H1 (cell line): ENCODE results near the gene OMA1. TPM values are rescaled to one million over a fixed set of nuclear protein-coding genes. Genes with fewer than 3 reads are reported as not detected.

ENCODE experiments used
- EZH2 ChIP-seq: fragments of 200-600 bp; sonication (generic); IDR thresholded peaks from 2 replicates; pipeline ENCODE4 v1.7.1; 2012; ENCODE audit warnings: low read depth, mild to moderate bottlenecking, moderate library complexity, low read length, inconsistent platforms; ENCODE audit not compliant: severe bottlenecking
- JUN ChIP-seq: IDR thresholded peaks from 2 replicates; pipeline ENCODE4 v1.6.1; 2011; ENCODE audit warnings: low read depth, mild to moderate bottlenecking, improper control_type of control experiment, low read length
- NANOG ChIP-seq: IDR thresholded peaks from 2 replicates; pipeline ENCODE4 v1.6.1; 2011; ENCODE audit warnings: low read length, low read depth, mild to moderate bottlenecking, inconsistent platforms; ENCODE audit not compliant: insufficient read depth, poor library complexity, severe bottlenecking
- NRF1 ChIP-seq: IDR thresholded peaks from 2 replicates; pipeline ENCODE4 v1.6.1; 2011; ENCODE audit warnings: mild to moderate bottlenecking, low read depth, low read length, improper control_type of control experiment
- POLR2A ChIP-seq, 2 experiments: IDR thresholded peaks; 1 replicate in 1 of 2; 2 replicates in 1 of 2; pipeline ENCODE4 v1.6.1; 2011; ENCODE audit warnings: low read depth in 2 of 2, low read length in 2 of 2, mild to moderate bottlenecking in 2 of 2; ENCODE audit errors: control extremely low read depth in 1 of 2
- RXRA ChIP-seq: IDR thresholded peaks from 2 replicates; pipeline ENCODE4 v1.6.1; 2011; ENCODE audit warnings: low read depth, mild to moderate bottlenecking, low read length, moderate library complexity; ENCODE audit not compliant: insufficient read depth
- SIRT6 ChIP-seq: IDR thresholded peaks from one replicate; pipeline ENCODE4 v1.7.1; 2012; ENCODE audit warnings: low read length, inconsistent platforms
- TAF7 ChIP-seq: optimal IDR thresholded peaks from 2 replicates; pipeline ENCODE3; 2011; ENCODE audit warnings: low read depth, mild to moderate bottlenecking, inconsistent platforms, low read length, moderate library complexity, borderline replicate concordance
- polyA plus RNA-seq, 7 experiments: library from polyadenylated mRNA; depleted of rRNA in 3 of 7; stranded (reverse) in 5 of 7; unstranded in 2 of 7; fragments of >200 nt in 5 of 7; fragments of 200-250 nt in 2 of 7; gene quantifications; 1 replicate in 5 of 7; 2 replicates in 1 of 7; 4 replicates in 1 of 7; pipeline versions ENCODE4 v1.2.1 to v1.2.3, GENCODE V29; 2011 to 2013; ENCODE audit warnings: missing spikeins in 2 of 7, mixed read lengths in 2 of 7
- total RNA-seq: library from RNA; stranded (reverse); fragmentation: NEBNext Ultra II Directional; extraction: Animal tissue kit (Norgen Biotek cat#: 25700); gene quantifications from 2 replicates; pipeline ENCODE4 v1.2.1, GENCODE V29; 2021
- TF ChIP-seq, protein P1 (sequence below): fragments of 300-600 bp; sonication (generic); IDR thresholded peaks from 2 replicates; pipeline ENCODE4 v1.7.1; 2012; ENCODE audit warnings: low read length, moderate library complexity, mild to moderate bottlenecking, inconsistent platforms; ENCODE audit not compliant: insufficient replicate concordance
- TF ChIP-seq, protein P2 (sequence below): IDR thresholded peaks from 2 replicates; pipeline ENCODE4 v1.6.1; 2011; ENCODE audit warnings: low read depth, mild to moderate bottlenecking, low read length; ENCODE audit not compliant: insufficient read depth

Gene OMA1
- total and polyA plus RNA-seq, 2 of the 8 experiments (the other 6 are each of a cell fraction or from before 2014, with no cell fraction given) = 7.7 to 11.7 TPM

DNA sequence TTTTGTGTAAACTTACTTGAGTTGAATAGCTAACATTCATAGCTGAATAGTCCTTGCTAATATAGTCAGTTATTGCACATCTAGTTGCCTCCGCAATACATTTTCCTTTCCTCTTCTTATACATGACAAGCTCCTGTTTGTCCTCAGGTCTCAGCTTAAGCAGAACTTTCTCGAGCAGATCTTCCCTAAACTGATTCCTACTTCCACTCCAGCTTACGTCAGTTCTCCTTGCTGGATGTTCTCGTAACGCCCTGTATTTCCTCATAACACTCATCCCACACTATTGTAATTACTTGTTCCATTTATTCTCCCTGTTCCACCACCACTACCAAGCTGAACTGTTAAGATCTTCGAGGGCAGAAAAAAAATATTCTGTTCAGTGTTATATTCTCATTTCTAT, 15.1 kb upstream of the OMA1 start (continued):
- TF ChIP-seq, protein P1, sequence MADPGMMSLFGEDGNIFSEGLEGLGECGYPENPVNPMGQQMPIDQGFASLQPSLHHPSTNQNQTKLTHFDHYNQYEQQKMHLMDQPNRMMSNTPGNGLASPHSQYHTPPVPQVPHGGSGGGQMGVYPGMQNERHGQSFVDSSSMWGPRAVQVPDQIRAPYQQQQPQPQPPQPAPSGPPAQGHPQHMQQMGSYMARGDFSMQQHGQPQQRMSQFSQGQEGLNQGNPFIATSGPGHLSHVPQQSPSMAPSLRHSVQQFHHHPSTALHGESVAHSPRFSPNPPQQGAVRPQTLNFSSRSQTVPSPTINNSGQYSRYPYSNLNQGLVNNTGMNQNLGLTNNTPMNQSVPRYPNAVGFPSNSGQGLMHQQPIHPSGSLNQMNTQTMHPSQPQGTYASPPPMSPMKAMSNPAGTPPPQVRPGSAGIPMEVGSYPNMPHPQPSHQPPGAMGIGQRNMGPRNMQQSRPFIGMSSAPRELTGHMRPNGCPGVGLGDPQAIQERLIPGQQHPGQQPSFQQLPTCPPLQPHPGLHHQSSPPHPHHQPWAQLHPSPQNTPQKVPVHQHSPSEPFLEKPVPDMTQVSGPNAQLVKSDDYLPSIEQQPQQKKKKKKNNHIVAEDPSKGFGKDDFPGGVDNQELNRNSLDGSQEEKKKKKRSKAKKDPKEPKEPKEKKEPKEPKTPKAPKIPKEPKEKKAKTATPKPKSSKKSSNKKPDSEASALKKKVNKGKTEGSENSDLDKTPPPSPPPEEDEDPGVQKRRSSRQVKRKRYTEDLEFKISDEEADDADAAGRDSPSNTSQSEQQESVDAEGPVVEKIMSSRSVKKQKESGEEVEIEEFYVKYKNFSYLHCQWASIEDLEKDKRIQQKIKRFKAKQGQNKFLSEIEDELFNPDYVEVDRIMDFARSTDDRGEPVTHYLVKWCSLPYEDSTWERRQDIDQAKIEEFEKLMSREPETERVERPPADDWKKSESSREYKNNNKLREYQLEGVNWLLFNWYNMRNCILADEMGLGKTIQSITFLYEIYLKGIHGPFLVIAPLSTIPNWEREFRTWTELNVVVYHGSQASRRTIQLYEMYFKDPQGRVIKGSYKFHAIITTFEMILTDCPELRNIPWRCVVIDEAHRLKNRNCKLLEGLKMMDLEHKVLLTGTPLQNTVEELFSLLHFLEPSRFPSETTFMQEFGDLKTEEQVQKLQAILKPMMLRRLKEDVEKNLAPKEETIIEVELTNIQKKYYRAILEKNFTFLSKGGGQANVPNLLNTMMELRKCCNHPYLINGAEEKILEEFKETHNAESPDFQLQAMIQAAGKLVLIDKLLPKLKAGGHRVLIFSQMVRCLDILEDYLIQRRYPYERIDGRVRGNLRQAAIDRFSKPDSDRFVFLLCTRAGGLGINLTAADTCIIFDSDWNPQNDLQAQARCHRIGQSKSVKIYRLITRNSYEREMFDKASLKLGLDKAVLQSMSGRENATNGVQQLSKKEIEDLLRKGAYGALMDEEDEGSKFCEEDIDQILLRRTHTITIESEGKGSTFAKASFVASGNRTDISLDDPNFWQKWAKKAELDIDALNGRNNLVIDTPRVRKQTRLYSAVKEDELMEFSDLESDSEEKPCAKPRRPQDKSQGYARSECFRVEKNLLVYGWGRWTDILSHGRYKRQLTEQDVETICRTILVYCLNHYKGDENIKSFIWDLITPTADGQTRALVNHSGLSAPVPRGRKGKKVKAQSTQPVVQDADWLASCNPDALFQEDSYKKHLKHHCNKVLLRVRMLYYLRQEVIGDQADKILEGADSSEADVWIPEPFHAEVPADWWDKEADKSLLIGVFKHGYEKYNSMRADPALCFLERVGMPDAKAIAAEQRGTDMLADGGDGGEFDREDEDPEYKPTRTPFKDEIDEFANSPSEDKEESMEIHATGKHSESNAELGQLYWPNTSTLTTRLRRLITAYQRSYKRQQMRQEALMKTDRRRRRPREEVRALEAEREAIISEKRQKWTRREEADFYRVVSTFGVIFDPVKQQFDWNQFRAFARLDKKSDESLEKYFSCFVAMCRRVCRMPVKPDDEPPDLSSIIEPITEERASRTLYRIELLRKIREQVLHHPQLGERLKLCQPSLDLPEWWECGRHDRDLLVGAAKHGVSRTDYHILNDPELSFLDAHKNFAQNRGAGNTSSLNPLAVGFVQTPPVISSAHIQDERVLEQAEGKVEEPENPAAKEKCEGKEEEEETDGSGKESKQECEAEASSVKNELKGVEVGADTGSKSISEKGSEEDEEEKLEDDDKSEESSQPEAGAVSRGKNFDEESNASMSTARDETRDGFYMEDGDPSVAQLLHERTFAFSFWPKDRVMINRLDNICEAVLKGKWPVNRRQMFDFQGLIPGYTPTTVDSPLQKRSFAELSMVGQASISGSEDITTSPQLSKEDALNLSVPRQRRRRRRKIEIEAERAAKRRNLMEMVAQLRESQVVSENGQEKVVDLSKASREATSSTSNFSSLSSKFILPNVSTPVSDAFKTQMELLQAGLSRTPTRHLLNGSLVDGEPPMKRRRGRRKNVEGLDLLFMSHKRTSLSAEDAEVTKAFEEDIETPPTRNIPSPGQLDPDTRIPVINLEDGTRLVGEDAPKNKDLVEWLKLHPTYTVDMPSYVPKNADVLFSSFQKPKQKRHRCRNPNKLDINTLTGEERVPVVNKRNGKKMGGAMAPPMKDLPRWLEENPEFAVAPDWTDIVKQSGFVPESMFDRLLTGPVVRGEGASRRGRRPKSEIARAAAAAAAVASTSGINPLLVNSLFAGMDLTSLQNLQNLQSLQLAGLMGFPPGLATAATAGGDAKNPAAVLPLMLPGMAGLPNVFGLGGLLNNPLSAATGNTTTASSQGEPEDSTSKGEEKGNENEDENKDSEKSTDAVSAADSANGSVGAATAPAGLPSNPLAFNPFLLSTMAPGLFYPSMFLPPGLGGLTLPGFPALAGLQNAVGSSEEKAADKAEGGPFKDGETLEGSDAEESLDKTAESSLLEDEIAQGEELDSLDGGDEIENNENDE = no peak
- TF ChIP-seq NRF1 = no peak
- TF ChIP-seq, protein P2, sequence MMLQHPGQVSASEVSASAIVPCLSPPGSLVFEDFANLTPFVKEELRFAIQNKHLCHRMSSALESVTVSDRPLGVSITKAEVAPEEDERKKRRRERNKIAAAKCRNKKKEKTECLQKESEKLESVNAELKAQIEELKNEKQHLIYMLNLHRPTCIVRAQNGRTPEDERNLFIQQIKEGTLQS = no peak
- no peak for TF ChIP-seq JUN
- no peak for TF ChIP-seq TAF7
- TF ChIP-seq SIRT6 = no peak
- no peak for TF ChIP-seq POLR2A (IDR thresholded peaks at IDR 0.05; ENCODE audit: control extremely low read depth in 1 of 2, low read depth in 2 of 2, low read length in 2 of 2)
- TF ChIP-seq NANOG = no peak
- TF ChIP-seq EZH2 = no peak
- no peak for TF ChIP-seq RXRA
